H1 (cell line): ENCODE results near the gene SERPINH1. TPM values are rescaled to one million over a fixed set of nuclear protein-coding genes. Genes with fewer than 3 reads are reported as not detected.

ENCODE experiments used
- CTCF ChIA-PET: fragments of 300-600 bp; sonication (Branson Sonifier 250); formaldehyde crosslinking; loops from one replicate; lab custom pipeline; 2021; ENCODE audit not compliant: partially characterized antibody; lab: Charles Lee
- POLR2A ChIA-PET: fragments of 300-600 bp; sonication (Branson Sonifier 250); formaldehyde crosslinking; loops from one replicate; lab custom pipeline; 2021; ENCODE audit warnings: inconsistent platforms; ENCODE audit not compliant: partially characterized antibody; lab: Charles Lee
- DNase-seq, 2 experiments: peaks; one replicate each; pipeline versions ENCODE4 v3.0.0 to v3.0.0-alpha.2; 2010 to 2022; ENCODE audit warnings: low spot score in 2 of 2, low read depth in 1 of 2, mixed read lengths in 1 of 2
- FAIRE-seq: peaks from 2 replicates; lab custom pipeline; 2011; peaks lifted over from hg19 to GRCh38; lab: Jason Lieb, UNC
- H2AFZ ChIP-seq: 2 replicates; pipeline ENCODE4 v1.8.1; 2012; ENCODE audit warnings: low read length, inconsistent platforms
- H2AK5ac ChIP-seq: 2 replicates; pipeline ENCODE4 v1.6.1; 2013; ENCODE audit warnings: low read depth, low read length
- H2BK120ac ChIP-seq: replicated peaks from 2 replicates; pipeline ENCODE3; 2013; ENCODE audit warnings: low read depth, low read length, inconsistent platforms
- H2BK12ac ChIP-seq: 2 replicates; pipeline ENCODE4 v1.6.1; 2013; ENCODE audit warnings: low read depth, low read length
- H2BK15ac ChIP-seq: 2 replicates; pipeline ENCODE4 v1.6.1; 2013; ENCODE audit warnings: low read length
- H2BK20ac ChIP-seq: 2 replicates; pipeline ENCODE4 v1.6.1; 2013; ENCODE audit warnings: low read length
- H2BK5ac ChIP-seq: 2 replicates; pipeline ENCODE4 v1.6.1; 2013; ENCODE audit warnings: low read depth, low read length
- H3K14ac ChIP-seq: 2 replicates; pipeline ENCODE4 v1.6.1; 2013; ENCODE audit warnings: inconsistent platforms; ENCODE audit not compliant: insufficient read length
- H3K18ac ChIP-seq: 2 replicates; pipeline ENCODE4 v1.6.1; 2013; ENCODE audit warnings: low read length; ENCODE audit errors: extremely low read depth
- H3K23ac ChIP-seq: 2 replicates; pipeline ENCODE4 v1.6.1; 2013; ENCODE audit warnings: inconsistent platforms; ENCODE audit not compliant: insufficient read length
- H3K23me2 ChIP-seq: 2 replicates; pipeline ENCODE4 v1.6.1; 2013; ENCODE audit warnings: low read depth, low read length
- H3K27ac ChIP-seq: 2 replicates; pipeline ENCODE4 v1.6.1; 2011; ENCODE audit warnings: low read depth, low read length, inconsistent platforms
- H3K27me3 ChIP-seq, 4 experiments: replicated peaks in 1 of 4; 1 replicate in 1 of 4; 2 replicates in 3 of 4; pipeline versions ENCODE4 v1.6.1 to v1.8.1; 2011 to 2013; ENCODE audit warnings: low read length in 3 of 4, mild to moderate bottlenecking in 3 of 4, inconsistent platforms in 2 of 4, mixed read lengths in 2 of 4, moderate library complexity in 1 of 4; ENCODE audit not compliant: control insufficient read depth in 3 of 4, insufficient read depth in 3 of 4; ENCODE audit errors: extremely low read depth in 1 of 4
- H3K36me3 ChIP-seq, 4 experiments: 2 replicates each; pipeline versions ENCODE4 v1.6.1 to v1.8.1; 2011 to 2013; ENCODE audit warnings: mild to moderate bottlenecking in 4 of 4, low read length in 3 of 4, moderate library complexity in 2 of 4, control low read depth in 1 of 4, inconsistent platforms in 1 of 4; ENCODE audit not compliant: insufficient read depth in 4 of 4, control insufficient read depth in 2 of 4
- H3K4ac ChIP-seq: replicated peaks from 2 replicates; pipeline ENCODE3; 2013; ENCODE audit warnings: low read length, low read depth, mixed read lengths, inconsistent platforms; ENCODE audit not compliant: insufficient read length
- H3K4me1 ChIP-seq, 4 experiments: replicated peaks in 1 of 4; 1 replicate in 1 of 4; 2 replicates in 3 of 4; pipeline versions ENCODE4 v1.6.1 to v1.8.1; 2011 to 2013; ENCODE audit warnings: low read length in 3 of 4, inconsistent platforms in 2 of 4, mixed read lengths in 1 of 4; ENCODE audit not compliant: insufficient read depth in 4 of 4, control insufficient read depth in 3 of 4
- H3K4me2 ChIP-seq, 2 experiments: 2 replicates each; pipeline versions ENCODE4 v1.6.1 to v1.8.1; 2011 to 2013; ENCODE audit warnings: low read depth in 2 of 2, low read length in 2 of 2, control low read depth in 1 of 2, inconsistent platforms in 1 of 2, mild to moderate bottlenecking in 1 of 2; ENCODE audit not compliant: insufficient read depth in 1 of 2
- H3K4me3 ChIP-seq, 4 experiments: fragments of 200-600, 300-600 bp in 1 of 4; sonication (generic), shearing (Covaris generic), sonication (Bioruptor Twin) in 1 of 4; 2 replicates each; pipeline versions ENCODE4 v1.5.1 to v1.8.1; 2011 to 2016; ENCODE audit warnings: low read length in 4 of 4, low read depth in 3 of 4, control low read depth in 2 of 4, inconsistent platforms in 2 of 4, mild to moderate bottlenecking in 2 of 4, mixed read lengths in 1 of 4, moderate library complexity in 1 of 4; ENCODE audit not compliant: insufficient read depth in 2 of 4; ENCODE audit errors: extremely low read depth in 1 of 4
- H3K56ac ChIP-seq: replicated peaks from 2 replicates; pipeline ENCODE3; 2013; ENCODE audit warnings: low read depth, mild to moderate bottlenecking, mixed read lengths, low read length, inconsistent platforms; ENCODE audit not compliant: insufficient read length
- H3K79me1 ChIP-seq: 2 replicates; pipeline ENCODE4 v1.6.1; 2013; ENCODE audit warnings: low read depth, low read length, control low read depth
- H3K79me2 ChIP-seq, 2 experiments: 2 replicates each; pipeline versions ENCODE4 v1.6.1 to v1.8.1; 2012 to 2013; ENCODE audit warnings: low read length in 2 of 2, mild to moderate bottlenecking in 2 of 2, inconsistent platforms in 1 of 2; ENCODE audit not compliant: insufficient read depth in 2 of 2, control insufficient read depth in 1 of 2
- H3K9ac ChIP-seq, 4 experiments: replicated peaks in 1 of 4; 1 replicate in 1 of 4; 2 replicates in 3 of 4; pipeline versions ENCODE4 v1.6.1 to v1.8.1; 2011 to 2013; ENCODE audit warnings: low read depth in 3 of 4, low read length in 3 of 4, control low read depth in 2 of 4, mild to moderate bottlenecking in 2 of 4, moderate library complexity in 2 of 4, inconsistent platforms in 1 of 4; ENCODE audit errors: extremely low read depth in 1 of 4
- H3K9me3 ChIP-seq, 2 experiments: 2 replicates each; pipeline versions ENCODE4 v1.6.1 to v1.8.1; 2012 to 2013; ENCODE audit warnings: mild to moderate bottlenecking in 2 of 2, moderate library complexity in 2 of 2, control low read depth in 1 of 2, inconsistent platforms in 1 of 2, low read depth in 1 of 2, low read length in 1 of 2, mixed read lengths in 1 of 2; ENCODE audit not compliant: insufficient read depth in 2 of 2
- H4K20me1 ChIP-seq, 2 experiments: replicated peaks in 1 of 2; 2 replicates each; pipeline versions ENCODE3 to v1.8.1; 2011 to 2013; ENCODE audit warnings: inconsistent platforms in 2 of 2, low read length in 2 of 2, mild to moderate bottlenecking in 1 of 2; ENCODE audit not compliant: insufficient read depth in 2 of 2, control insufficient read depth in 1 of 2
- H4K5ac ChIP-seq: 2 replicates; pipeline ENCODE4 v1.6.1; 2013; ENCODE audit warnings: low read length, low read depth, mixed read lengths, inconsistent platforms; ENCODE audit not compliant: insufficient read length
- H4K8ac ChIP-seq: 2 replicates; pipeline ENCODE4 v1.8.0; 2013; ENCODE audit warnings: mild to moderate bottlenecking, moderate library complexity, low read length, inconsistent platforms; ENCODE audit not compliant: insufficient read depth; ENCODE audit errors: extremely low read depth
- H4K91ac ChIP-seq: replicated peaks from 2 replicates; pipeline ENCODE3; 2013; ENCODE audit warnings: low read length, mixed read lengths, inconsistent platforms; ENCODE audit not compliant: insufficient read length
- BACH1 ChIP-seq: IDR thresholded peaks from 2 replicates; pipeline ENCODE4 v1.6.1; 2012; ENCODE audit warnings: low read length, improper control_type of control experiment
- EP300 ChIP-seq, 2 experiments: IDR thresholded peaks; 1 replicate in 1 of 2; 2 replicates in 1 of 2; pipeline ENCODE4 v1.6.1; 2011 to 2012; ENCODE audit warnings: low read depth in 2 of 2, low read length in 2 of 2, mild to moderate bottlenecking in 2 of 2, borderline replicate concordance in 1 of 2, inconsistent platforms in 1 of 2, moderate library complexity in 1 of 2
- KDM1A ChIP-seq: fragments of 200-600, 300-600 bp; sonication (generic); IDR thresholded peaks from 2 replicates; pipeline ENCODE4 v1.7.1; 2016; ENCODE audit warnings: mild to moderate bottlenecking, low read length, borderline replicate concordance
- KDM4A ChIP-seq: IDR thresholded peaks from one replicate; pipeline ENCODE4 v1.7.1; 2012; ENCODE audit warnings: low read depth, mild to moderate bottlenecking, moderate library complexity, low read length, inconsistent platforms; ENCODE audit not compliant: severe bottlenecking
- NRF1 ChIP-seq: IDR thresholded peaks from 2 replicates; pipeline ENCODE4 v1.6.1; 2011; ENCODE audit warnings: mild to moderate bottlenecking, low read depth, low read length, improper control_type of control experiment
- POLR2A ChIP-seq, 2 experiments: IDR thresholded peaks; 1 replicate in 1 of 2; 2 replicates in 1 of 2; pipeline ENCODE4 v1.6.1; 2011; ENCODE audit warnings: low read depth in 2 of 2, low read length in 2 of 2, mild to moderate bottlenecking in 2 of 2; ENCODE audit errors: control extremely low read depth in 1 of 2
- POU5F1 ChIP-seq: IDR thresholded peaks from 2 replicates; pipeline ENCODE4 v1.6.1; 2011; ENCODE audit warnings: low read depth, mild to moderate bottlenecking, low read length, moderate library complexity
- SAP30 ChIP-seq: fragments of 300-600 bp; sonication (generic); IDR thresholded peaks from 2 replicates; pipeline ENCODE4 v1.7.1; 2012; ENCODE audit warnings: low read length, moderate library complexity, mild to moderate bottlenecking, inconsistent platforms; ENCODE audit not compliant: insufficient read depth, insufficient replicate concordance
- SIX5 ChIP-seq: IDR thresholded peaks from 2 replicates; pipeline ENCODE4 v1.6.1; 2011; ENCODE audit warnings: mild to moderate bottlenecking, low read depth, low read length
- SUZ12 ChIP-seq: fragments of 200-600 bp; sonication (generic); IDR thresholded peaks from 2 replicates; pipeline ENCODE4 v1.6.1; 2012; ENCODE audit warnings: mild to moderate bottlenecking, inconsistent platforms, low read length, moderate library complexity, mixed read lengths
- WGBS, 2 experiments: shearing (Covaris generic) in 1 of 2; methylation state at CpG; one replicate each; pipeline versions ENCODE4 v1.1.6 to v1.1.7; 2013 to 2015; ENCODE audit warnings: low lambda C conversion rate in 2 of 2, mixed read lengths in 2 of 2, inconsistent platforms in 1 of 2, low coverage in 1 of 2, missing lambda C conversion rate in 1 of 2; ENCODE audit not compliant: insufficient replicate concordance in 2 of 2, insufficient coverage in 1 of 2, insufficient read length in 1 of 2; ENCODE audit errors: extremely low coverage in 1 of 2, missing lambda C conversion rate in 1 of 2; 5-methylcytosine and 5-hydroxymethylcytosine counted together
- polyA plus RNA-seq, 7 experiments: library from polyadenylated mRNA; depleted of rRNA in 3 of 7; stranded (reverse) in 5 of 7; unstranded in 2 of 7; fragments of >200 nt in 5 of 7; fragments of 200-250 nt in 2 of 7; gene quantifications; 1 replicate in 5 of 7; 2 replicates in 1 of 7; 4 replicates in 1 of 7; pipeline versions ENCODE4 v1.2.1 to v1.2.3, GENCODE V29; 2011 to 2013; ENCODE audit warnings: missing spikeins in 2 of 7, mixed read lengths in 2 of 7
- total RNA-seq: library from RNA; stranded (reverse); fragmentation: NEBNext Ultra II Directional; extraction: Animal tissue kit (Norgen Biotek cat#: 25700); gene quantifications from 2 replicates; pipeline ENCODE4 v1.2.1, GENCODE V29; 2021

The SERPINH1 gene
- total and polyA plus RNA-seq, 2 of the 8 experiments (the other 6 are each of a cell fraction or from before 2014, with no cell fraction given): 420 to 621 TPM

- 86% methylated on average over 7 of the region's 7 CpGs; no CpG with 5 or more reads in 1 of the 2 experiments for WGBS, 2 experiments
- H3K14ac ChIP-seq: no peak overlapping the region
- no peak overlapping the region for H3K4ac ChIP-seq
- no peaks in the 10 kb centered on the region for H3K36me3 ChIP-seq
- no peak overlapping the region for H2BK12ac ChIP-seq
- H4K91ac ChIP-seq: no peak overlapping the region
- H2BK20ac ChIP-seq: no peak overlapping the region
- no peak overlapping the region for H3K9ac ChIP-seq
- no peak overlapping the region for H2AK5ac ChIP-seq
- no peaks in the 10 kb centered on the region for H3K23me2 ChIP-seq
- no peak overlapping the region for H3K56ac ChIP-seq
- no peak overlapping the region for H4K8ac ChIP-seq
- no peaks in the 10 kb centered on the region for H3K79me1 ChIP-seq
- H2BK5ac ChIP-seq: no peak overlapping the region
- H3K27ac ChIP-seq: no peak overlapping the region
- H2BK15ac ChIP-seq: no peak overlapping the region
- H3K4me2 ChIP-seq: no peak overlapping the region
- POLR2A ChIA-PET: interaction anchor here (0.6 to 1.0 kb wide), 3 partner anchors 25 to 194 kb away, joined by 3 read pairs; no protein-coding TSS in a partner anchor
- no peak overlapping the region for H4K5ac ChIP-seq
- H4K20me1 ChIP-seq: no peaks in the 10 kb centered on the region
- H3K18ac ChIP-seq: no peak overlapping the region
- no peak overlapping the region for H3K23ac ChIP-seq
- CTCF ChIA-PET: interaction anchor here (0.6 to 7.2 kb wide), 12 partner anchors 10 to 105 kb away, joined by 3 to 74 read pairs (median 4); no protein-coding TSS in a partner anchor
- no peak overlapping the region for H2AFZ ChIP-seq
- H3K4me1 ChIP-seq: peaks cover 0 to 4% (median under 1%) of the 10 kb centered on the region in 4 experiments; a peak in 3 of 7 replicates
- no peak overlapping the region for H2BK120ac ChIP-seq
- no peaks in the 10 kb centered on the region for H3K79me2 ChIP-seq
- no peaks in the 10 kb centered on the region for H3K9me3 ChIP-seq
- DNase-seq (no peak), FAIRE-seq (no peak)
- peaks cover 0 to 3% (median 0%) of the 10 kb centered on the region in 4 experiments; a peak in 1 of 7 replicates for H3K27me3 ChIP-seq
- no peak for TF ChIP-seq BACH1
- no peak for TF ChIP-seq POU5F1
- no peak for TF ChIP-seq EP300 (IDR thresholded peaks at IDR 0.05; ENCODE audit: borderline replicate concordance in 1 of 2, low read depth in 2 of 2, low read length in 2 of 2)
- TF ChIP-seq SUZ12: no peak
- no peak for TF ChIP-seq NRF1
- no peak for TF ChIP-seq SAP30
- no peak for TF ChIP-seq KDM1A
- TF ChIP-seq KDM4A: no peak
- no peak for TF ChIP-seq POLR2A (IDR thresholded peaks at IDR 0.05; ENCODE audit: control extremely low read depth in 1 of 2, low read depth in 2 of 2, low read length in 2 of 2)
- TF ChIP-seq SIX5: no peak
- no peak overlapping the region for H3K4me3 ChIP-seq
These were observed 39.4 kb downstream of the SERPINH1 start for GRCh38 chr11:75601494-75601893.
